Large intestine (tissue), 3 donors: ENCODE results near the gene GPR65. TPM values are rescaled to one million over a fixed set of nuclear protein-coding genes. Genes with fewer than 3 reads are reported as not detected.
"Not testable (repeated sequence)": the region's sequence is repeated elsewhere in the genome, so short reads cannot be mapped to it uniquely, and the experiment has no call there.

Experiments
- DNase-seq, 2 donors: peaks; one replicate each; pipeline versions ENCODE4 v3.0.0 to v3.0.0-alpha.2; 2013
- H3K27ac ChIP-seq: one replicate; pipeline ENCODE4 v1.5.1; 2013; ENCODE audit warnings: low read length
- H3K27me3 ChIP-seq: 2 replicates; pipeline ENCODE4 v1.6.1; 2013; ENCODE audit warnings: low read length; ENCODE audit not compliant: control insufficient read depth, insufficient read depth
- H3K36me3 ChIP-seq: 2 replicates; pipeline ENCODE4 v1.6.1; 2013; ENCODE audit warnings: low read length; ENCODE audit not compliant: control insufficient read depth, insufficient read depth
- H3K4me1 ChIP-seq: one replicate; pipeline ENCODE4 v1.6.1; 2013; ENCODE audit warnings: low read length; ENCODE audit not compliant: control insufficient read depth, insufficient read depth
- H3K4me3 ChIP-seq: one replicate; pipeline ENCODE4 v1.5.1; 2013; ENCODE audit warnings: low read length
- H3K9me3 ChIP-seq: one replicate; pipeline ENCODE4 v1.6.1; 2013; ENCODE audit warnings: mild to moderate bottlenecking, low read depth, low read length, moderate library complexity; ENCODE audit not compliant: control insufficient read depth
- WGBS: methylation state at CpG from one replicate; pipeline ENCODE4 v1.1.5; 2013; ENCODE audit warnings: low lambda C conversion rate; ENCODE audit not compliant: insufficient coverage; 5-methylcytosine and 5-hydroxymethylcytosine counted together
- polyA plus RNA-seq: library from polyadenylated mRNA; unstranded; fragments of 120-200 nt; gene quantifications from one replicate; pipeline ENCODE4 v1.2.1, GENCODE V29; 2013

GPR65 gene
- polyA plus RNA-seq, 1 donor = 1.2 TPM

DNA sequence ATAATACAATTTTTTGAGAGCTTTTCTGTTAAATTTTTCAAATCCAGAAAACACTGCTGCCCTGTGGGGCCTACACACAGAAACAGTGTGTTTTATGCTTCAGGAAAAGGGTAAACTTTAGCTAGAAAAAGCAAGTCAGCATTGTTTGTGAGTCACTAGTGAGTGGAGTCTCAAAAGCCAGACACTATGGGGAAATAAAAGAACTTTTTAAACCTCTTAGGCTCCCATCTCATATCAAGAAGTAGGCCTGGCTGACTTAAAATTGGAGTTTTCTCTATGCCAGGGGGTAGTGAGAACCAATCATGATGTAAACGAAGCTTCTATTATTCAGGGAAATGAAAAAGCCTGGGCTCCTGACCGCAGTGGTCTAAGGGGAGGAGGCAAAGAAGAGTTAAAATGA is 12.6 kb downstream of the GPR65 start:
- H3K27me3 ChIP-seq = no peaks in the 10 kb centered on the region
- WGBS = no CpG with 5 or more reads among the region's 2 CpGs

DNA sequence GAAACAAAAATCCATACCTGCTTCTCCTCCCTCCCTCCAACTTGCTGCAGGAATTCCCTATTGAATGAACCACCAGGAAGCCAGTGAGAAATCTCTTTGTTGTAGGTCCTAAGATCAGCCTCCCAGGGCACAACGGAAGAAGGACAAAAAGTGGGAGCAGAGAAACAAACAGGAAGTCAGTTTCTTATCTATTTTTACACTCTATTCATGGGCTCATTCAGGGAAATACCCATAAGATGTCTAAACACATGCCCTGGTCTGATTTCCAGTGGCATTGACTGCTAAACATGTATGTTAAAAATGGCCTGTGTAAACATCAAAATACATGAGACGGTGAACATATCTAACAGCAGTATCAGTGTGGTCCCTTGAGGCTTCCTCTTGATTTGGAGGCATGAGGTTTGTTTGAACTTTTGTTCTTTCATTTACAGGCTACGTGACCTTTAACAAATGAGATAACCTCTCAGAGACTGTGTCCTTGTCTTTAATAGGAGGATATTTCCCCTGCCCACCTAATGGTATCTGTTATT is 18.8 kb downstream of the GPR65 start:
- H3K4me1 ChIP-seq = peaks cover 25% of the 10 kb centered on the region
- WGBS = 0% methylated on average over 1 of the region's 3 CpGs
- peak overlapping the region; percentile 80 for H3K27ac ChIP-seq
- peak in 1 of 2 donors; percentile 65 for DNase-seq
- H3K36me3 ChIP-seq = no peaks in the 10 kb centered on the region
- no peak overlapping the region for H3K4me3 ChIP-seq
- H3K9me3 ChIP-seq = no peaks in the 10 kb centered on the region
- H3K27me3 ChIP-seq = no peaks in the 10 kb centered on the region

More for the DNA sequence above, 12.6 kb downstream of the GPR65 start:
- no peak overlapping the region for H3K4me3 ChIP-seq
- no peaks in the 10 kb centered on the region for H3K9me3 ChIP-seq
- DNase-seq = no peak
- no peaks in the 10 kb centered on the region for H3K36me3 ChIP-seq
- peak overlapping the region; percentile 63 for H3K27ac ChIP-seq
- H3K4me1 ChIP-seq = peaks cover 5% of the 10 kb centered on the region

DNA sequence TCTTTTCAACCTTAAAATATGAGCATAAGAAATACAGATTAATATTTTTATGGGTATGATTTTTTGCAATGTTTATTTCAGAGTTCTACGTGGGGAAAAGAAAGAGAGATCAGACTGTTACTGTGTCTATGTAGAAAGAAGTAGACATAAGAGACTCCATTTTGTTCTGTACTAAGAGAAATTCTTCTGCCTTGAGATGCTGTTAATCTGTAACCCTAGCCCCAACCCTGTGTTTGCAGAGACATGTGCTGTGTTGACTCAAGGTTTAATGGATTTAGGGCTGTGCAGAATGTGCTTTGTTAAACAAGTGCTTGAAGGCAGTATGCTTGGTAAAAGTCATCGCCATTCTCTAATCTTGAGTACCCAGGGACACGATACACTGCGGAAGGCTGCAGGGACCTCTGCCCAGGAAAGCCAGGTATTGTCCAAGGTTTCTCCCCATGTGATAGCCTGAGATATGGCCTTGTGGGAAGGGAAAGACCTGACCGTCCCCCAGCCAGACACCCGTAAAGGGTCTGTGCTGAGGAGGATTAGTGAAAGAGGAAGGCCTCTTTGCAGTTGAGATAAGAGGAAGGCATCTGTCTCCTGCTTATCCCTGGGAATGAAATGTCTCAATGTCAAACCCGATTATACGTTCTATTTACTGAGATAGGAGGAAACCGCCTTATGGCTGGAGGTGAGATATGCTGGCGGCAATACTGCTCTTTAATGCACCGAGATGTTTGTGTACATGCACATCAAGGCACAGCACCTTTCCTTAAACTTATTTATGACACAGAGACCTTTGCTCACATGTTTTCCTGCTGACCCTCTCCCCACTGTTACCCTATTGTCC is 19.5 kb downstream of the GPR65 start:
- H3K27me3 ChIP-seq, H3K36me3 ChIP-seq, H3K9me3 ChIP-seq, H3K4me3 ChIP-seq: not testable (repeated sequence)
- H3K4me1 ChIP-seq = peaks cover 25% of the 10 kb centered on the region
- H3K27ac ChIP-seq = peak overlapping the region; percentile 80
- WGBS = 27% methylated on average over 3 of the region's 11 CpGs
- DNase-seq = peak; percentile 68 to 88

DNA sequence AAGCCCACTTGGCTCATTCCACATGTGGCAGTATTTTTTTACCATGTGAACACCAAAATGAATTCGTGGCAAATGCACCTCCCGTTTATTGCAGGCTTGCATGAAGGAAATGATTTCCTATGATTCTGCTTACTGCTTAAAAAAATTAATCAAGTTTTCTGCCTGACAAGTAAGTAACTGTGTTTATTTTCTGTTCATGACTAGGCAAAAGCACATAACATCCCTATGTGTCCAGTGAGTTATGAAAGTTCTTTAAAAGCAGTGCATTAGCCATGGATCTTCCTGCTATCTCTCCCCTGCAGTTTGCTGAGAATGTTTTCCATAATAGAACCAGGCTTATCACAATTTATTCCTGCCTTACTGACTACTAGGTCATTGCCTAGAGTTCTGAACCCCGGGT is 20.4 kb downstream of the GPR65 start:
- H3K36me3 ChIP-seq = no peaks in the 10 kb centered on the region

DNA sequence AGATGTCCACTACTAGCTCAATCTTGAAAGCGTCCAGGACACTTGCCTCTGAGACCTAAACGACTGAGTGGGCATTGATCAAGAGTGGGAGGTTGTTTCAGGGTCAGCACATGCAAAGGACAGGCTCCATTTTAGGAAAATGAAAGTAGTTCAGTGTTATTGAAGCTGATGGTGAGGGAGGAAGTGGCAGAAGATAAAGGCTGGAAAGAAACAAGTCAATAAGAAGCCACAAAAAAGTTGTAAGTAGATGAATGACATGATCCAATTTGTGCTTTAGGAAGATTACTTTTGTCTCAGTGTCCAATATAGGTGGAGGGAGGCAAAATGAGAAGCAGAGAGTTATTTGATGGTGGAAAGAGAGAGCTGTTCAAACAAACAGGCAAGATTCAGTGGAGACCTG is 22.0 kb downstream of the GPR65 start:
- Histone ChIP-seq H3K36me3 (no peaks in the 10 kb centered on the region), H3K27ac (peak overlapping the region; percentile 80), H3K4me1 (peaks cover 25% of the 10 kb centered on the region), H3K27me3 (no peaks in the 10 kb centered on the region), H3K9me3 (no peaks in the 10 kb centered on the region), H3K4me3 (no peak overlapping the region)
- peak in 1 of 2 donors; percentile 22 for DNase-seq
- WGBS = no CpG with 5 or more reads among the region's 2 CpGs

More for the DNA sequence above, 20.4 kb downstream of the GPR65 start:
- Histone ChIP-seq H3K4me3 (peak overlapping the region; percentile 19), H3K27ac (peak overlapping the region; percentile 80), H3K27me3 (no peaks in the 10 kb centered on the region), H3K4me1 (peaks cover 25% of the 10 kb centered on the region), H3K9me3 (no peaks in the 10 kb centered on the region)
- WGBS = no CpG with 5 or more reads among the region's 3 CpGs
- peak in 1 of 2 donors; percentile 70 for DNase-seq

DNA sequence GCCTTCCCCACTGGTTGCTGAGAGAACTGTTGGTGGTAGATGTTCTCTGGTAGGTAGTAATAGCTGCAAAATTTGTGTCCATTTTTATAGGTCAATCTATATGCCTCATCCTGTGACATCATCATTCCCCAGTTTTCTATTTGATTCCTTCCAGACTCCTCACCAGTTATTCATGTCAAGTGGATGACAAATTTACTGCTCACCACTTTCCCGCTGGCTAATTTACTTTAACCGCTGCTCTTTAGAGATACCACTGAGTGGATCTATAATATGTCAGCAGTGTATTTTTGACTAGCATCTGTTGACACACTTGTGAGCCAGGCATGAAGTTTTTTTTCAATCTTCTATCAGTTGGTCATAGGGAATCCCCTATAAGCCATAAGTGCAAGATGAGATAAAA is 24.6 kb downstream of the GPR65 start:
- Histone ChIP-seq H3K36me3 (no peaks in the 10 kb centered on the region), H3K4me3 (no peak overlapping the region), H3K27me3 (no peaks in the 10 kb centered on the region), H3K9me3 (no peaks in the 10 kb centered on the region), H3K27ac (no peak overlapping the region), H3K4me1 (peaks cover 16% of the 10 kb centered on the region)
- no peak for DNase-seq
- 100% methylated on average over 2 of the region's 2 CpGs for WGBS

DNA sequence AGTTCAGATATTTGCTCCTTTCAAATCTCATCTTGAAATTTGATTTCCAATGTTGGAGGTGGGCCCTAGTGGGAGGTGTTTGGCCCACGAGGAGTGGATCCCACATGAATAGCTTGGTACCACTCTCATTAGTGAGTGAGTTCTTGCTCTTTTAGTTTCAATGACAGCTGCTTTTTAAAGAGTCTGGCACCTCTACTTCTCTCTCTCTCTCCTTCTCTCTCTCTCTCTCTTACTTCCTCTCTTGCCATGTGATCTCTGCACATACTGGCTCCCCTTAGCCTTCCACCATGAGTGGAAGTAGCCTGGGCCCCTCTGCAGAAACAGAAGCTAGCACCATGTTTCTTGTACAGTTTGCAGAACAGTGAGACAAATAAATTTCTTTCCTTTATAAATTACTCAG is 25.1 kb downstream of the GPR65 start:
- no peak overlapping the region for H3K27ac ChIP-seq
- no CpG with 5 or more reads among the region's 1 CpG for WGBS

DNA sequence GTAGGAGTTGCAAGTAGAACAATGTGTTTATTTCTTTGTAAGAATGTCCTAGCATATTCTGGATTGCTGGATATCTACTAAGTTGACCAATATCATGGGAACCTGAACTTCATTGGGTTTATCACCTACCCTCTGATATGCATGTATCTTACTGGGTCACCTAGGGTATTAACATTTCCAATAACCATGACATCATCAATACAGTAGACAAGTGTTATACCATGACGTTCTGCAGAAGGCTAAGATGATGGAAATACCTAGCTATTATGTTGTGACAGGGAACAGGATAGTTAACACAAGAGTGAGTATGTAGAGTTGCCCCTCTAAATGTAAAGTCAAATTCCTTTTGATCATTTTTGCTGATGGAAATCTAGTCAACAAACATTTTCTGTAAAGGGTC is 26.0 kb downstream of the GPR65 start:
- no peak for DNase-seq
- no peak overlapping the region for H3K27ac ChIP-seq
- H3K4me3 ChIP-seq = no peak overlapping the region
- no peaks in the 10 kb centered on the region for H3K27me3 ChIP-seq
- H3K36me3 ChIP-seq = no peaks in the 10 kb centered on the region
- no CpG with 5 or more reads among the region's 1 CpG for WGBS
- peaks cover 7% of the 10 kb centered on the region for H3K4me1 ChIP-seq
- no peaks in the 10 kb centered on the region for H3K9me3 ChIP-seq

More for the DNA sequence above, 25.1 kb downstream of the GPR65 start:
- Histone ChIP-seq H3K4me3 (no peak overlapping the region), H3K9me3 (no peaks in the 10 kb centered on the region), H3K4me1 (peaks cover 15% of the 10 kb centered on the region), H3K36me3 (no peaks in the 10 kb centered on the region), H3K27me3 (no peaks in the 10 kb centered on the region)
- no peak for DNase-seq

DNA sequence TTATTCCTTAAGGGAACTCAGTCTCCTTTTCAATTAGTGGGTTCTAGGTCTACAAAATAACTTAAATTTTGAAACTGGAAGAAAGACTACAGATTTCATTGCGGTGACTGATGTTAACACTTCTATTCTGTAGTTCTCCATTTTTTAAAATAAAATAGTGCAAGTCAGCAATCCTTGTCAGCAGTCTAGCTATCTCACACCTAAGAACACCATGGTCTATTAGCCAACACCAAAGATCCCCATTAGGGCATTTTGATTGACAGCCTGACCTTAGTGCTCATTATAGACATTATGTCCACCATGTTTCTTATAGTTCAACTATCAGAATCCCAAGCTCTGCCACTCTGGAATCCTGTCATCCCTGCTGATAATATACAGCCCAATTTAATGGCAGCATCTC is 27.4 kb downstream of the GPR65 start:
- peaks cover 4% of the 10 kb centered on the region for H3K4me1 ChIP-seq
- no CpG with 5 or more reads among the region's 1 CpG for WGBS

DNA sequence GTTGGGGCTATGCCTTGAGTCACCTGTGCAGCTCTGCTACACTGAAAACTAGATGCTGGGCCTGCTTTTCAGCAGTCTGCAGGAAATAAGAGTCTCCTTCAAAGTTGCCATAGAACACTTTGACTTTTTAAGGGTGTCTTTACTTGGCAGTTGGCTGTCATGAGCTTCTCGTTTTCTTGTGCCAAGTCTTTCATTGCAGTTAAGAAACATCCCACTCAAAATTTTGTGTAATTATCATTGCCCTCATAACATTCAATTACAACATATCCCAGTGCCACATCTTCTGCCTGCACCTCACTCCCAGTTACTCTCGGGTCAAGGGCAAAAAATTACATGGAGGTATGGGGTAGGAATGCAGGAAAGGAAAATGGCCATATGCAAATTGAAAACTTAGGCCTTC is 29.1 kb downstream of the GPR65 start:
- DNase-seq = no peak
- H3K36me3 ChIP-seq = no peaks in the 10 kb centered on the region
- H3K27me3 ChIP-seq = no peaks in the 10 kb centered on the region
- no peaks in the 10 kb centered on the region for H3K9me3 ChIP-seq
- H3K27ac ChIP-seq = no peak overlapping the region
- whole genome bisulfite sequencing = 80% methylated on average over 1 of the region's 2 CpGs
- H3K4me3 ChIP-seq = no peak overlapping the region
- no peaks in the 10 kb centered on the region for H3K4me1 ChIP-seq

More for the DNA sequence above, 27.4 kb downstream of the GPR65 start:
- no peaks in the 10 kb centered on the region for H3K9me3 ChIP-seq
- H3K36me3 ChIP-seq = no peaks in the 10 kb centered on the region
- no peak for DNase-seq
- no peak overlapping the region for H3K4me3 ChIP-seq
- no peaks in the 10 kb centered on the region for H3K27me3 ChIP-seq
- H3K27ac ChIP-seq = no peak overlapping the region
